Measurements from ENCODE around the gene IRF2BP2. TPM values are rescaled to one million over a fixed set of nuclear protein-coding genes. Genes with fewer than 3 reads are reported as not detected.

Gene IRF2BP2
- total and polyA plus RNA-seq, 2 of the 13 experiments (the other 11 are each of a cell fraction or from before 2014, with no cell fraction given) = 140 to 147 TPM

DNA sequence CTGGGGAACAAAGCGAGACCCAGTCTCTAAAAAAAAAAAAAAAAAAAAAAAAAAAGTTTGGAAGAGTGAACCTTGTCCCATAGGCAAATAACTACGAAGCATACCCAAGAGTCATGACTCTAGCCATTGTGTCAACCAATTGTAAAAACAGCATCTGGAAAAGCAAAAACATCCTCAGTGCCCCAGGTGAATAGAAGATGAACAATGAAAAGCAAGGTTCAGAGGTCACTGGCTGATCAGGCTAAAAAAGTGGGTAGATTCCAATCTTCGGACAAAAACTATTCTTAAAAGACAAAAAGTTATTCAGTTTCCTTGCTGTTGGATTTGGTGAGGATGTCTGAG lies 11.1 kb upstream of the IRF2BP2 start (continued):
- TF ChIP-seq, protein P1, sequence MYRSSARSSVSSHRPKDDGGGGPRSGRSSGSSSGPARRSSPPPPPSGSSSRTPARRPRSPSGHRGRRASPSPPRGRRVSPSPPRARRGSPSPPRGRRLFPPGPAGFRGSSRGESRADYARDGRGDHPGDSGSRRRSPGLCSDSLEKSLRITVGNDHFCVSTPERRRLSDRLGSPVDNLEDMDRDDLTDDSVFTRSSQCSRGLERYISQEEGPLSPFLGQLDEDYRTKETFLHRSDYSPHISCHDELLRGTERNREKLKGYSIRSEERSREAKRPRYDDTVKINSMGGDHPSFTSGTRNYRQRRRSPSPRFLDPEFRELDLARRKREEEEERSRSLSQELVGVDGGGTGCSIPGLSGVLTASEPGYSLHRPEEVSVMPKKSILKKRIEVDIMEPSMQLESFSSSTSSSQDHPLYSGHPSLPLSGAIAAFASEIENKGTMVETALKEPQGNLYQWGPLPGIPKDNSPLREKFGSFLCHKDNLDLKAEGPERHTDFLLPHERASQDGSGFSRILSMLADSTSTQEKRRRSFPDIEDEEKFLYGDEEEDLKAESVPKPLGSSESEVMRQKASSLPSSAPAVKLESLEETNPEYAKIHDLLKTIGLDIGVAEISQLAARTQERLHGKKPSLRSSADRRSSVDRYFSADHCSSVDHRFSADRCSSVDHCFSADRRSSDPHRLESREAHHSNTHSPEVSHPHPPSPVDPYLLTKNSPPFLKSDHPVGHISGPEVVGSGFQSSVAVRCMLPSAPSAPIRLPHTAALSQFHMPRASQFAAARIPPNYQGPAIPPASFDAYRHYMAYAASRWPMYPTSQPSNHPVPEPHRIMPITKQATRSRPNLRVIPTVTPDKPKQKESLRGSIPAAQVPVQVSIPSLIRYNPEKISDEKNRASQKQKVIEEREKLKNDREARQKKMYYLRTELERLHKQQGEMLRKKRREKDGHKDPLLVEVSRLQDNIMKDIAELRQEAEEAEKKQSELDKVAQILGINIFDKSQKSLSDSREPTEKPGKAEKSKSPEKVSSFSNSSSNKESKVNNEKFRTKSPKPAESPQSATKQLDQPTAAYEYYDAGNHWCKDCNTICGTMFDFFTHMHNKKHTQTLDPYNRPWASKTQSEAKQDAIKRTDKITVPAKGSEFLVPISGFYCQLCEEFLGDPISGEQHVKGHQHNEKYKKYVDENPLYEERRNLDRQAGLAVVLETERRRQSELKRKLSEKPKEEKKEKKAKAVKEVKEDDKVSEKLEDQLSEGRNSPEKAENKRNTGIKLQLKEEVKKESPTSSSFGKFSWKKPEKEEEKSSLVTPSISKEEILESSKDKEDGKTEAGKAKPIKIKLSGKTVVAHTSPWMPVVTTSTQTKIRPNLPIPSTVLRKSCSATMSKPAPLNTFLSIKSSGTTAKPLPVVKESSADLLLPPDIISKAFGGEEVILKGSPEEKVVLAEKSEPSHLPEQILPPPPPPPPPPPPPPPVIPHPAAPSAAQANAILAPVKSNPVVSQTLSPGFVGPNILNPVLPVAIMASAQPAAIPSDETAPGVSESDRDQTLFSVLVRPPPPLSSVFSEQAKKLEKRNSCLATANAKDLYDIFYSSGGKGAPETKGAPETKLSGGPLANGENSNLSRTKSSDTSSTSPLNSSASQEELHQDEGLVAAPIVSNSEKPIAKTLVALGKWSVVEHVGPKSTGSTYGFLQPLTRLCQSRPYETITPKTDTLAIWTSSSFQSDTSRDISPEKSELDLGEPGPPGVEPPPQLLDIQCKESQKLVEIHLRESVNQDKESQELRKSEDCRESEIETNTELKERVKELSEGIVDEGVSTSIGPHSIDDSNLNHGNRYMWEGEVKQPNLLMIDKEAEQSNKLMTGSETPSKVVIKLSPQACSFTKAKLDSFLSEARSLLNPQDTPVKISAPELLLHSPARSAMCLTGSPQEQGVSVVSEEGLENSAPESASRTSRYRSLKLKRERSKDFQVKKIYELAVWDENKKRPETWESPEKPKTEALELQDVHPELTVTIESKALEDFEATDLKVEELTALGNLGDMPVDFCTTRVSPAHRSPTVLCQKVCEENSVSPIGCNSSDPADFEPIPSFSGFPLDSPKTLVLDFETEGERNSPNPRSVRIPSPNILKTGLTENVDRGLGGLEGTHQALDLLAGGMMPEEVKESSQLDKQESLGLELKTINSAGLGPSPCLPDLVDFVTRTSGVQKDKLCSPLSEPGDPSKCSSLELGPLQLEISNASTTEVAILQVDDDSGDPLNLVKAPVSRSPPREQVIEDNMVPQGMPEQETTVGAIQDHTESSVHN (CRISPR knock-in tag; IDR thresholded peaks at IDR 0.05) = no peak
- TF ChIP-seq ZBTB1 (CRISPR knock-in tag; IDR thresholded peaks at IDR 0.05; ENCODE audit: borderline replicate concordance) = no peak
- no peak for TF ChIP-seq GABPA (IDR thresholded peaks at IDR 0.05; ENCODE audit: low read depth, low read length)
- TF ChIP-seq GABPA (CRISPR knock-in tag; IDR thresholded peaks at IDR 0.05; ENCODE audit: low read depth) = 0 out of 2 replicates have a peak, but pooled peaks have one; percentile 8
- TF ChIP-seq MYPOP (CRISPR knock-in tag; IDR thresholded peaks at IDR 0.05) = no peak
- TF ChIP-seq NRL (CRISPR knock-in tag; IDR thresholded peaks at IDR 0.05; ENCODE audit: borderline replicate concordance) = no peak
- no peak for TF ChIP-seq MTF2 (CRISPR knock-in tag; IDR thresholded peaks at IDR 0.05; ENCODE audit: borderline replicate concordance)
- TF ChIP-seq HMGXB3 (CRISPR knock-in tag; IDR thresholded peaks at IDR 0.05; ENCODE audit: borderline replicate concordance) = no peak
- TF ChIP-seq, protein P2, sequence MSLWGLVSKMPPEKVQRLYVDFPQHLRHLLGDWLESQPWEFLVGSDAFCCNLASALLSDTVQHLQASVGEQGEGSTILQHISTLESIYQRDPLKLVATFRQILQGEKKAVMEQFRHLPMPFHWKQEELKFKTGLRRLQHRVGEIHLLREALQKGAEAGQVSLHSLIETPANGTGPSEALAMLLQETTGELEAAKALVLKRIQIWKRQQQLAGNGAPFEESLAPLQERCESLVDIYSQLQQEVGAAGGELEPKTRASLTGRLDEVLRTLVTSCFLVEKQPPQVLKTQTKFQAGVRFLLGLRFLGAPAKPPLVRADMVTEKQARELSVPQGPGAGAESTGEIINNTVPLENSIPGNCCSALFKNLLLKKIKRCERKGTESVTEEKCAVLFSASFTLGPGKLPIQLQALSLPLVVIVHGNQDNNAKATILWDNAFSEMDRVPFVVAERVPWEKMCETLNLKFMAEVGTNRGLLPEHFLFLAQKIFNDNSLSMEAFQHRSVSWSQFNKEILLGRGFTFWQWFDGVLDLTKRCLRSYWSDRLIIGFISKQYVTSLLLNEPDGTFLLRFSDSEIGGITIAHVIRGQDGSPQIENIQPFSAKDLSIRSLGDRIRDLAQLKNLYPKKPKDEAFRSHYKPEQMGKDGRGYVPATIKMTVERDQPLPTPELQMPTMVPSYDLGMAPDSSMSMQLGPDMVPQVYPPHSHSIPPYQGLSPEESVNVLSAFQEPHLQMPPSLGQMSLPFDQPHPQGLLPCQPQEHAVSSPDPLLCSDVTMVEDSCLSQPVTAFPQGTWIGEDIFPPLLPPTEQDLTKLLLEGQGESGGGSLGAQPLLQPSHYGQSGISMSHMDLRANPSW (CRISPR knock-in tag; IDR thresholded peaks at IDR 0.05; ENCODE audit: borderline replicate concordance) = no peak
- no peak for TF ChIP-seq ZNF354B (CRISPR knock-in tag; IDR thresholded peaks at IDR 0.05)
- TF ChIP-seq SIN3B (IDR thresholded peaks at IDR 0.05; ENCODE audit: low read length) = no peak
- TF ChIP-seq NR2F6 (IDR thresholded peaks at IDR 0.05) = peak; percentile 88
- peak; percentile 86 for TF ChIP-seq NR2F6 (CRISPR knock-in tag; IDR thresholded peaks at IDR 0.05)

All from HepG2 (cell line).